HFF-Myc (cell line): ENCODE results near the gene RTP5.

Experiments used
- DNase-seq: peaks from one replicate; pipeline ENCODE4 v3.0.0-alpha.2; 2011; ENCODE audit warnings: low read depth; ENCODE audit errors: extremely low read depth
- H3K4me3 ChIP-seq: replicated peaks from 2 replicates; pipeline ENCODE4 v1.5.1; 2011; ENCODE audit warnings: low read depth, mild to moderate bottlenecking, control low read depth, low read length
- CTCF ChIP-seq: IDR thresholded peaks from 2 replicates; pipeline ENCODE4 v1.5.1; 2012; ENCODE audit warnings: mild to moderate bottlenecking, low read depth, low read length, control low read depth; ENCODE audit errors: missing control alignments

RTP5 gene

GRCh38 chr2:241870081-241870541 is 582 bp downstream of the RTP5 start:
- DNase-seq: no peak
- H3K4me3 ChIP-seq: no peak overlapping the region
- no peak for TF ChIP-seq CTCF

GRCh38 chr2:241870611-241871537 is 1.3 kb downstream of the RTP5 start:
- H3K4me3 ChIP-seq: no peak overlapping the region
- TF ChIP-seq CTCF: no peak
- DNase-seq: no peak

- H3K4me3 ChIP-seq: no peak overlapping the region
- no peak for TF ChIP-seq CTCF
- no peak for DNase-seq
Observed at GRCh38 chr2:241871538-241872312, 2.2 kb downstream of the RTP5 start.

GRCh38 chr2:241872313-241872642 is 2.7 kb downstream of the RTP5 start:
- DNase-seq: no peak
- no peak for TF ChIP-seq CTCF

GRCh38 chr2:241873081-241873802 is 3.7 kb downstream of the RTP5 start:
- TF ChIP-seq CTCF: no peak
- DNase-seq: no peak
- no peak overlapping the region for H3K4me3 ChIP-seq

More at GRCh38 chr2:241872313-241872642, 2.7 kb downstream of the RTP5 start:
- H3K4me3 ChIP-seq: no peak overlapping the region

- no peak overlapping the region for H3K4me3 ChIP-seq
- no peak for DNase-seq
- TF ChIP-seq CTCF: no peak
Observed at GRCh38 chr2:241873803-241874110, 4.2 kb downstream of the RTP5 start.
